ENCODE measurements around the gene ABLIM1.

DNA sequence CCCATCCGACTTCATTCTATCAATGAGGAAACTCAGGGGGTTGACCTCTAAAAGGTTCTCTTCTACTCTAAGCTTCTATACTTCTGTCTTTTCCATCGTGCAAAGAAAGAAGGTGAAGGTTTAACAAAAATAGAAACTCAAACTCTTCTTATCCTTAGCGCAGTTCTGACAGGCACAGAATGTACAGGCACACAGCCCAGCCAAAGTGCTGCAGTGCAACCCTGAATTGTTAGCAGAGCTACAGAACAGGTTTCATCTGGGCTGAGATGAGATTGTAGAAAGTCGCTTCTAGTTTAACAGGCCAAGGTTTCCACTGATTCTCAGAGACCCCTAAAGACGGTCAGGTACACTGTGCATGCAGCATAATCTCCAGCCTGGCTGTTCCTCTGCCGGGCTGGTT, 174.5 kb downstream of the ABLIM1 start:
- TF ChIP-seq, protein P1, sequence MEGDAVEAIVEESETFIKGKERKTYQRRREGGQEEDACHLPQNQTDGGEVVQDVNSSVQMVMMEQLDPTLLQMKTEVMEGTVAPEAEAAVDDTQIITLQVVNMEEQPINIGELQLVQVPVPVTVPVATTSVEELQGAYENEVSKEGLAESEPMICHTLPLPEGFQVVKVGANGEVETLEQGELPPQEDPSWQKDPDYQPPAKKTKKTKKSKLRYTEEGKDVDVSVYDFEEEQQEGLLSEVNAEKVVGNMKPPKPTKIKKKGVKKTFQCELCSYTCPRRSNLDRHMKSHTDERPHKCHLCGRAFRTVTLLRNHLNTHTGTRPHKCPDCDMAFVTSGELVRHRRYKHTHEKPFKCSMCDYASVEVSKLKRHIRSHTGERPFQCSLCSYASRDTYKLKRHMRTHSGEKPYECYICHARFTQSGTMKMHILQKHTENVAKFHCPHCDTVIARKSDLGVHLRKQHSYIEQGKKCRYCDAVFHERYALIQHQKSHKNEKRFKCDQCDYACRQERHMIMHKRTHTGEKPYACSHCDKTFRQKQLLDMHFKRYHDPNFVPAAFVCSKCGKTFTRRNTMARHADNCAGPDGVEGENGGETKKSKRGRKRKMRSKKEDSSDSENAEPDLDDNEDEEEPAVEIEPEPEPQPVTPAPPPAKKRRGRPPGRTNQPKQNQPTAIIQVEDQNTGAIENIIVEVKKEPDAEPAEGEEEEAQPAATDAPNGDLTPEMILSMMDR (IDR thresholded peaks at IDR 0.05; ENCODE audit: low read depth, low read length), result no peak
- no peak for TF ChIP-seq EZH2phosphoT487 (IDR thresholded peaks at IDR 0.05; ENCODE audit: low read depth)
